Endothelial cell (in vitro differentiated cells): Measurements from ENCODE around the gene CSTF1. TPM values are rescaled to one million over a fixed set of nuclear protein-coding genes. Genes with fewer than 3 reads are reported as not detected.
A peak's percentile ranks its signal among the peaks of the same experiment; 100 is the strongest.
"Not testable (repeated sequence)": the region's sequence is repeated elsewhere in the genome, so short reads cannot be mapped to it uniquely, and the experiment has no call there.

Source experiments
- DNase-seq: peaks from one replicate; pipeline ENCODE4 v3.0.0; 2021; ENCODE audit warnings: low spot score
- H3K27ac Mint-ChIP-seq: one replicate; pipeline ENCODE4 v1.8.0; 2021; ENCODE audit warnings: mixed read lengths, inconsistent platforms; ENCODE audit not compliant: unreplicated experiment
- H3K27me3 Mint-ChIP-seq: one replicate; pipeline ENCODE4 v1.8.0; 2021; ENCODE audit warnings: mild to moderate bottlenecking, moderate library complexity, mixed read lengths, inconsistent platforms; ENCODE audit not compliant: unreplicated experiment
- H3K36me3 Mint-ChIP-seq: one replicate; pipeline ENCODE4 v1.8.0; 2021; ENCODE audit warnings: mild to moderate bottlenecking, low read depth, mixed read lengths, inconsistent platforms; ENCODE audit not compliant: unreplicated experiment
- H3K4me1 Mint-ChIP-seq: one replicate; pipeline ENCODE4 v1.8.0; 2021; ENCODE audit warnings: mild to moderate bottlenecking, mixed read lengths, inconsistent platforms; ENCODE audit not compliant: unreplicated experiment
- H3K4me3 Mint-ChIP-seq: one replicate; pipeline ENCODE4 v1.8.0; 2021; ENCODE audit warnings: mild to moderate bottlenecking, mixed read lengths, inconsistent platforms; ENCODE audit not compliant: unreplicated experiment
- H3K9me3 Mint-ChIP-seq: one replicate; pipeline ENCODE4 v1.8.0; 2021; ENCODE audit warnings: mixed read lengths, inconsistent platforms; ENCODE audit not compliant: unreplicated experiment
- total RNA-seq: library from RNA; stranded (reverse); fragmentation: NEBNext Ultra II Directional; extraction: Animal tissue kit (Norgen Biotek cat#: 25700); gene quantifications from one replicate; pipeline ENCODE4 v1.2.1, GENCODE V29; 2021; ENCODE audit not compliant: unreplicated experiment
- TF ChIP-seq, protein P1 (sequence below): fragments of 200-600 bp; sonication (generic); IDR thresholded peaks from one replicate; pipeline ENCODE4 v1.5.0; 2021; ENCODE audit warnings: antibody characterized with exemption; ENCODE audit not compliant: unreplicated experiment

CSTF1 gene
- total RNA-seq, 1 donor from 2014 or later = 42.0 TPM

DNA sequence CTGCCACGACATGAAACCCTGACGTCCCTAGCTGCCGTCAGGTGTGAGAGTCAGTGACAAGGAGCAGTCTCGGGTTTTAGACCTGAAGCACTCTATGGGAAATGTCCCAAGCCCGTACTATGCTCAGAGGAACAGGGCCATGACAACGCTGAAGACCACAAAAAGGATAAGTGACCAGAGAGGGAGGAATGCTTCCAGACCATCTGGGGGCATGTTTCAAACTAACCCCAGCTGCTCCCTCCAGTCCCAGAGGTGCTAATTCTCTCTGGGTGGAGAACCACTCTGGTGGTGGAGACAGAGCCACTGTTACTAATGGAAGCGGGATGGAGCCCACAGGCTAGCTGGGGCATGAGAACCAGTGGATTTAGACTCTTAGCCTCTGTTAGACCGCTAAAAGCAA is 9.1 kb upstream of the CSTF1 start:
- Mint-ChIP-seq H3K9me3 (no peaks in the 10 kb centered on the region), H3K27me3 (no peaks in the 10 kb centered on the region), H3K4me3 (no peak overlapping the region), H3K27ac (no peak overlapping the region), H3K4me1 (no peaks in the 10 kb centered on the region), H3K36me3 (peaks cover 3% of the 10 kb centered on the region)
- no peak for DNase-seq
- TF ChIP-seq, protein P1, sequence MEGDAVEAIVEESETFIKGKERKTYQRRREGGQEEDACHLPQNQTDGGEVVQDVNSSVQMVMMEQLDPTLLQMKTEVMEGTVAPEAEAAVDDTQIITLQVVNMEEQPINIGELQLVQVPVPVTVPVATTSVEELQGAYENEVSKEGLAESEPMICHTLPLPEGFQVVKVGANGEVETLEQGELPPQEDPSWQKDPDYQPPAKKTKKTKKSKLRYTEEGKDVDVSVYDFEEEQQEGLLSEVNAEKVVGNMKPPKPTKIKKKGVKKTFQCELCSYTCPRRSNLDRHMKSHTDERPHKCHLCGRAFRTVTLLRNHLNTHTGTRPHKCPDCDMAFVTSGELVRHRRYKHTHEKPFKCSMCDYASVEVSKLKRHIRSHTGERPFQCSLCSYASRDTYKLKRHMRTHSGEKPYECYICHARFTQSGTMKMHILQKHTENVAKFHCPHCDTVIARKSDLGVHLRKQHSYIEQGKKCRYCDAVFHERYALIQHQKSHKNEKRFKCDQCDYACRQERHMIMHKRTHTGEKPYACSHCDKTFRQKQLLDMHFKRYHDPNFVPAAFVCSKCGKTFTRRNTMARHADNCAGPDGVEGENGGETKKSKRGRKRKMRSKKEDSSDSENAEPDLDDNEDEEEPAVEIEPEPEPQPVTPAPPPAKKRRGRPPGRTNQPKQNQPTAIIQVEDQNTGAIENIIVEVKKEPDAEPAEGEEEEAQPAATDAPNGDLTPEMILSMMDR = no peak

DNA sequence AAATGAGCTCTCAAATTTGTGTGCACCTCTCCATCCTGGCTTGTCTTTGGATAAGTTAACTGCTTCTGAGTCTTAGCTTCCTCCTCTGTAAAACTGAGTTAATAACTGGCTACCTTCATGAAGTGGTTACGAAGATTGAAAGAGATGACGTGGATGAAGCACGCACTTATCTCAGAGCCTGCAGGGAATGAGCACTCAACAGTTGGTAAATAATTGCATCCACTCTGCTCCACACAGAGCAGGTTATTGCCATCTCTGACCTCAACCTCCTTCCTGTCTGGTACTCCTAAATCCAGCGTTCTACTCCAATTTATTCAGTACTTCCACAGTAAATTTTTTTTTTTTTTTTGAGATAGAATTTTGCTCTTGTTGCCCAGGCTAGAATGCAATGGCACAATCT is 7.3 kb upstream of the CSTF1 start:
- Mint-ChIP-seq H3K9me3 (no peaks in the 10 kb centered on the region), H3K27me3 (peaks cover 2% of the 10 kb centered on the region), H3K27ac (no peak overlapping the region), H3K4me1 (no peaks in the 10 kb centered on the region), H3K4me3 (no peak overlapping the region), H3K36me3 (peaks cover 12% of the 10 kb centered on the region)
- TF ChIP-seq, protein P1 = no peak
- no peak for DNase-seq

DNA sequence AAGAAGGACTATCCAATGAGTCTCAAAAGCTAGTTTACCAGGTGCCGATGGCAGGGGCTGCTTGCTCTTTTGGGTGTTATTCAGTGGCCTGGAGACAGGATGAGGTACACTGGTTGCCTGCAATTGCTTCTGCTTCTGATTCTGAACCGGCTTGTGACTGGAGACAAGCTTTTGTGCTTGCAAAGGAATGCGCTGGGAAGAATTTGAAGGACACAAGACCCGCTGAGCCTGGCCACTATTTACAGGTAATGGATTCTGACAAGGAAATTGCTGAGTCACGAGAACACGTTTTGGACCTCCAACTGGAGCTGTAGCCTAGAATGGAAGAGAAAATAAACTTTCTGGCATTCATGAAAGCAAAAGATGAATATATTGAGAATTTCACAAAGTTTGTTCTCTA is 6.2 kb upstream of the CSTF1 start:
- Mint-ChIP-seq H3K4me1 (peaks cover 3% of the 10 kb centered on the region), H3K27ac (no peak overlapping the region)

DNA sequence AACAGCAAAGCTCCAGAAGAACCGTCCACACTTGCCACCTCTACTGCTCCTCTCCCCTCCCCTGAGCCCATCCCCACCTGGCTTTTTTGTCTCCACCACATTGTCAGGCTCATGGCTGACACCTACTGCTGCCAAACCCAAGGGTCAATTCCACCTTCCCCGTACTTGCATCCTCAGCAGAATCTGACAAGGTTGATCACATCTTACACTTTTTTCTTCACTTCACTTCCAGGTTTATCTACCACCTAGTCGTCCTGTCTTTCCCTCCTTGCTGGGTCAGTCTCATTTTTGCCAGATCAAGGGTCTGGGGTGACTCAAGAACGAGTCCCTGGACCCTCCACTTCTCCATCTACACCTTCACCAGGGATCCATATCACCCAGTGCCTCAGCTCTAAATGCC is 3.6 kb upstream of the CSTF1 start:
- H3K4me1 Mint-ChIP-seq = peaks cover 12% of the 10 kb centered on the region
- TF ChIP-seq, protein P1 = no peak
- no peak for DNase-seq
- H3K4me3 Mint-ChIP-seq = no peak overlapping the region
- no peak overlapping the region for H3K27ac Mint-ChIP-seq
- no peaks in the 10 kb centered on the region for H3K9me3 Mint-ChIP-seq
- H3K27me3 Mint-ChIP-seq = peaks cover 6% of the 10 kb centered on the region
- H3K36me3 Mint-ChIP-seq = peaks cover 12% of the 10 kb centered on the region

More for the DNA sequence above, 6.2 kb upstream of the CSTF1 start:
- TF ChIP-seq, protein P1 = no peak
- DNase-seq = no peak
- H3K36me3 Mint-ChIP-seq = peaks cover 12% of the 10 kb centered on the region
- no peaks in the 10 kb centered on the region for H3K9me3 Mint-ChIP-seq
- peaks cover 2% of the 10 kb centered on the region for H3K27me3 Mint-ChIP-seq
- H3K4me3 Mint-ChIP-seq = peak overlapping the region; percentile 60

DNA sequence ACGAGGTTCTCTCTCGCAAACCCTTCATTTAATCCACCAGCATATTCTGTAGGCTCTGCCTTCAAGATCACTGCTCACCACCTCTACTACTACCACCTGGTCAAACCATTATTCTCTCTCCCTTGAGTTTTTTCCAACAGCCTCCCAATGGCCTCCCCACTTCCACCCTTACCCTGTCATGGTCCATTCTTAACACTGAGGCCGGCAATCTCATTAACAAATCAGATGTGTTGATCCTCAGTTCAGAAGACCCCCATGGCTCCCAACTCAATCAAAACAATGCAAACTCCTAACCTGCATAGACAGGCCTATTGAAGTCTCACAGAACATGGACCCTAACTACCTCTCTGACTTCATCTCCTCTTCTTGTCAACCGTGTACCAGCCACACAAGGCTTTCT is 2.6 kb upstream of the CSTF1 start:
- no peak overlapping the region for H3K27ac Mint-ChIP-seq
- TF ChIP-seq, protein P1 = no peak

DNA sequence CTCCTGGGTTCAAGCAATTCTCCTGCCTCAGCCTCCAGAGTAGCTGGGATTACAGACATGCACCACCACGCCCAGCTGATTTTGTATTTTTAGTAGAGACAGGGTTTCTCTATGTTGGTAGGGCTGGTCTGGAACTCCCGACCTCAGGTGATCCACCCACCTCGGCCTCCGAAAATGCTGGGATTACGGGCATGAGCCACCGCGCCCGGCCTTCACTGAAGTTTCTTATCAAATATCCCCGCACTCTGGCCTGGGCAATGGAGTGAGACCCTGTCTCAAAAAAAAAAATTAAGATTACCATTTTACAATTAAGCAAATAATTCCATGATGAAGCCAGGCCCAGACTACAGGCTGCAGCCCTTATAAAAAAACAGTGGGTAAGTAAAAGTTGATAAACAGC is 2.0 kb upstream of the CSTF1 start:
- not testable (repeated sequence) for H3K4me3 Mint-ChIP-seq, H3K9me3 Mint-ChIP-seq, DNase-seq, H3K27ac Mint-ChIP-seq, H3K27me3 Mint-ChIP-seq
- H3K36me3 Mint-ChIP-seq = peaks cover 12% of the 10 kb centered on the region
- H3K4me1 Mint-ChIP-seq = peaks cover 12% of the 10 kb centered on the region

More for the DNA sequence above, 2.6 kb upstream of the CSTF1 start:
- Mint-ChIP-seq H3K27me3 (peaks cover 6% of the 10 kb centered on the region), H3K9me3 (no peaks in the 10 kb centered on the region), H3K36me3 (peaks cover 12% of the 10 kb centered on the region), H3K4me3 (peak overlapping the region; percentile 13), H3K4me1 (peaks cover 12% of the 10 kb centered on the region)
- DNase-seq = no peak
